ENCODE results near the gene CRK.

The CRK gene

GRCh38 chr17:1486802-1487695 is 31.0 kb upstream of the CRK start:
- DNase-seq (ENCODE audit: low spot score), result peak; percentile 92

GRCh38 chr17:1485423-1486376 is 29.7 kb upstream of the CRK start:
- peak; percentile 60 for DNase-seq (ENCODE audit: low spot score)

DNA sequence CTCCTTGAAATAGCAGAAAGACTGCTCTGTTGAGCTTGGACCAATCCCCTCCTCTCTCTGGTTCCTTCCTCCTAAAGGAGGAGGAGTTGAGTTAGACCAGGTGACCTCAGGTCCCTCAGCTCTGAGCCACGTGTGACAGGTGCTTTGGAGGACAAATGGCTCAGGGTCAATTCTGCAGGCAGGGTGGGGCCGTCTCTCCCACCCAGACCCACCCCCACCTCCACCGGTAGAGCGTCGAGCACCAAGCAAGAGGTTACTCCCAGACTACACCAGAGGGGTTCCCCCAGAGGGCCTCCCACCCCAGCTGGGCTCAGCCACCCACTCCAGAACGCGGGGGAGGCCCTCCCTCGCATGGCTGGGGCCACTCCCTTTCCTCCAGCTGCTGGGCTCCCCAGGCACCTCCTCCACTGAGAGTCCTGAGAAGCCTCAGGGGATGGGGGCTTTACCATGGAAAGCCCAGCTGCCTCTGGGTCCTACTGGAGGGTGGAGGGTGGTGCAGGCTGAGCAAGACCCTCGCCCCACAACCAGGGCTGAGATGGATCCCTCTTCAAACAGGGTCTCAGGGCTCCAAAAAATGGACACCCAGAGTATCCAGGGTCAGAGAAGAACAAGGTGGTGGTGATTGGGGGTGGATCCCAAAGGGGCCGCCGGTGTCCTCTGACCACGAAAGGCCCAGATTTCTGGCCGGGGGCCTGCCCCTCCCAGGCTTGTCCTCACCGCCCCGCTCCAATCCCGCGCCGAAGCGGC is 28.8 kb upstream of the CRK start:
- DNase-seq (ENCODE audit: low spot score), result peak; percentile 73

DNA sequence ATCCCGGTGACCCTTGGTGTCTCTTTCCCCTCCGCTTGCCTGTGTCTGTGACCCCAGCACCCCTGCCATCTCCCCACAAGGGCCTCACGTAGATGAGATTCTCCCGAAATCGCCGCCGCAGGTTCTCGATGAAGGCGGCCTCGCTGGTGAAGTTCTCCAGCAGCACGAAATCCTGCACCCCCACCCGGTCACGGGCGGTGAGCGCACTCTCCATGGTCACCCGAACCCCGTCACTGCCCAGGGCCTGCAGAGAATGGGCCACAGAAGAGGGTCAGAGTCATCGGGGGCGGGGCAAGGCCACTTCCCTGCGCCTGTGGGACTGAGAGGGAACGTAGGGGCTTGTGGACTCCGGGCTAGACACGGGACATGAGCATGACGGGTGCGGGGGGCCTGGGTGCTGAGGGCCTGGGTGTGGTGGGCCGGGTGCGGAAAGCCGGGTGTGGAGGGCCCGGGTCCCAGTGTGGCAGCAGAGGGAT is 28.1 kb upstream of the CRK start:
- no peak for DNase-seq (ENCODE audit: low spot score)

GRCh38 chr17:1482680-1483079 is 26.6 kb upstream of the CRK start:
- DNase-seq (ENCODE audit: low spot score), result no peak

- no peak for DNase-seq (ENCODE audit: low spot score)
These were observed 25.7 kb upstream of the CRK start for GRCh38 chr17:1481736-1482135.

DNA sequence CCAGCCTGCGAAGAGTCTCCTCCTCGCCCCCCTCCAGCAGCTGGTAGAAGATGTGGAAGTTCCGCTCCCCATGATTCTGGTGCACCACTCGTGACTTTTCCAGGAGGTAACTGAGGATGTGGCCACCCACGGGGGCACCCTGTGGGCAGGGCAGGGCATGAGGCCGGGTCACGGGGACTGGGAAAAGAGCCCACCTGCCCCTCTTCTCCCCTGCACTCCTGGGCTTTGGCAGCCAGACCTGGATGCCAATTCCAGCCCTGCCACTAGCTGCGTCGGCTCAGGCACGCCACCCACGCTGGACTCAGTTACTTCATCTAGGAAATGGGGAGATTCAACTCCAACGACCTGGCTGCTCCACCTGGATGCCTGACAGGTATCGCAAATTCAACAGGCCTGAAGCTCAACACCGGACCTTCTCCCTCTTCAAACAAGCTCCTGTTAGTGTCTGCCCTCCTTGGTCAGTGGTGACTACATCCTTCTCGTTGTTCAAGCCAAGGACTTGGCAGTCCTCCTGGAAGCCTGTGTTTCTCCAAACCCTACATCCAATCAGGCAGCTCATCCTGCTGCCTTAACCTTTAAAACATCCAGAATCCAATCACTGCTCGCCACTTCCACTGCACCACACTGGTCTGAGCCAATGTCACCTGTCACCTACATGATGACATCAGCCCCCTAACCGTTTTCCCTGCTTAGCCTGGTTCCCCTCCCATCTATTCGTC is 24.9 kb upstream of the CRK start:
- DNase-seq (ENCODE audit: low spot score), result no peak

DNA sequence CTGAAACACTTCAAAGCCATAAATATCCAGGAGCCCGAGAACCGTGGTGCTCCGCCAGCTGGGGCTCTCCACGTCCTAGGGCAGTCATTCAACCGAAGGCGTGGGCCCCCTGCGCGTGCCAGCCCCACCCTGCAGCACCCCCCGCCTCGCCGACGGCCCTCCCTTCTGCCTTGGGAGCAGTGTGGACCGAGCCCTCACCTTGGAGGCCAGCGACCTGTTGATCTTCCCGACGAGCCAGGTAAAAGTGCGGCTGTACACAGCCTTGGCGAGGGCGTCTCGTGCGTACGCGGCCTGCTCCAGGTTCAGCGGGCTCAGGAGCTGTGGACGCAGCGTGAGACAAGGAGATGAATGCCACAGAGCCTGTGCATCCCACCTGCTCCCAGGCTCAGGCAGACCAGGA is 22.4 kb upstream of the CRK start:
- no peak for DNase-seq (ENCODE audit: low spot score)

DNA sequence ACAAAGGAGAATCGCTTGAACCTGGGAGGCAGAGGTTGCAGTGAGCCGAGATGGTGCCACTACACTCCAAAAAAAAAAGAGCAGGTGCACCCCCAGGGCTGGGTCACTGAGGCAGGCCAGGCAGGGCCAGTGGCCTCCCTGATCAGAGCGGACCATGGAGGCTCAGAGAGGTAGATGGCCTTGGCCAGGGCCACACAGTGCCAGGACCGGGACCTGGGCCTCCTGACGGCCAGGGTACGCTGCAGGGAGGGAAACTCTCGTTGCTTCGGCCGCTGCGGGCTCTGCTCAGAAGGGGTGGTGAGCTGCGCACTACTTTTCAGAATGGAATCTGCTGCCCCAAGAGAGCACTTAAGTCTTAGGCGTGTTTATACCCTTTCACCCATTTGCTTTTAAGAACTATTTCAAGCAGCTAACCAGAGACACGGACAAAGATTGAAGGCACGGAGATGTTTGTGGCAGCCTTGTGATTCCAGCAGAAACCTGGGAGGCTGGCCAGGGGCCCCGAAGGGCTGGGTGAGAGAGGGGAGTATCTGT is 19.4 kb upstream of the CRK start:
- DNase-seq (ENCODE audit: low spot score), result no peak

GRCh38 chr17:1474402-1475189 is 18.6 kb upstream of the CRK start:
- DNase-seq (ENCODE audit: low spot score), result no peak

GRCh38 chr17:1473841-1474240 is 17.8 kb upstream of the CRK start:
- no peak for DNase-seq (ENCODE audit: low spot score)

DNA sequence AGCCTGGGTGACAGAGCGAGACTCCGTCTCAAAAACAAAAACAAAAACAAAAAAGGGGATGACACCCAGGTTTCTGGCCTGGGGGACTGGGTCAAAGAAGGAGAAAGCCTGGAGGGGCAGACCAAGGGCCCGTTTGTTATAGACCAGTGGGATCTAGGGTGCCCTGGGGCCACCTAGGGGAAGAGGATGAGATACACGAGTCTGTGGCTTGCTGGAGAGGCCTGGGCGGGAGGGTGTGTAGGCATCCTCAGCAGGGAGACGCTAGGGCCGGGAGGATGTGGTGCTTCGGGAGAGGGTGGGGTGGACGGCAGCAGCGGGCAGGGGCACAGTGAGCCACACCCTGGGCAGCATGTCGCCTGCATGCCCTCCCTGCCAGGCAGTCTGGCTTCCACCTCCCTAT is 17.1 kb upstream of the CRK start:
- DNase-seq (ENCODE audit: low spot score), result no peak

GRCh38 chr17:1471911-1472821 is 16.1 kb upstream of the CRK start:
- no peak for DNase-seq (ENCODE audit: low spot score)

DNA sequence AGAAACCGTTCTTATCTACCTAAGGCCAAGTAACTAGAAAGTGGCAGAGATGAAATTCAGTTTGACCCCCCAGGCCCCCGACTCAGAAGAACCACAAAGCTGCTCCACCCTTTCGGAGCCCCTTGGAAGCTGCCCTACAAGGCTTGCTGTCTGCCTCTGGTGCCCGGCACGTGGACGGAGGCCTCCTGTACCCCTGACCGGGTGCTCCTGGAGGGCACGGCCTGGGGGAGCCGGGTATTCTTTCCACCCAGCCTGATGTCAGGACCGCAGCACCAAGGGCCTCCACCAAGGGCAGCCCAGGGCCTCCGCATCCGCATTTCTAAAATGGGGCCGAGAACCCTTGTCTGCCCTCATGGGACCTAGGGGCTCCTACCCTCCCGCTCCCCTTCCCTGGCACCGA is 15.5 kb upstream of the CRK start:
- no peak for DNase-seq (ENCODE audit: low spot score)

- DNase-seq (ENCODE audit: low spot score), result no peak
These were observed 14.9 kb upstream of the CRK start for GRCh38 chr17:1470755-1471462.

DNA sequence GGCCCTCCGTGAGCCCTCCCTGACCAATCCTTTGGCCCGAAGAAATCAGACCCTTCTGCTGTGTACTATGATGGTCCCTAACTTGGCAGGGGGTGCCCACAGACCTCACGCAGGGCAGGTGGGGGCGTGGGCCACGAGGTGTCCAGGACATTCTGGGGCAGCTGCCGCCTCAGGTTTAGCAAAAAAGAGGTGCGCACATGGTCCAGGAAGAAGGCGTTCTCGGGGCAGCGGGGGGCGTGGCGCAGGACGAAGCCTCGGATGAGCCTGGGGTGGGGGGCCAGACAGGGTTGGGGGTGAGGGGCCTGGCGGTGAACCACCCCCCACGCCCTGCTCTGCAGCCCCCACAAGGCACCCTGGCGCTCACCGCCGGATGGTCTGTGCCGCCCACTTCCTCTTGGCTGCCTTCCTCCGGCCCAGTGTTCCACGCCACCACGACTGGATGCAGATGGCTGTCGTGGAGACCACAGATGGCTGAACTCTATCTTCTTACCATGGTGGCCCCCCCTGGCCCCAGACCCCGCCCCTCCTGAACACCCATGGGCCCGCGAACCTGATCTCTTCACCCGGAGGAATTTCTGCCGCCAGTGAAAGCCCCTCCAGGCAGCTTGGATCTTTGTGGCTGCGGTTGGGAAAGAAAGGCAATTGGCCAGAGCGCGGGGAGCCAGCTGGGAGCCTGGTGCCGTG is 14.2 kb upstream of the CRK start:
- DNase-seq (ENCODE audit: low spot score), result no peak

- no peak for DNase-seq (ENCODE audit: low spot score)
These were observed 13.3 kb upstream of the CRK start for GRCh38 chr17:1469231-1469852.
